ENCODE measurements around the gene KLHL29.

Gene KLHL29

DNA sequence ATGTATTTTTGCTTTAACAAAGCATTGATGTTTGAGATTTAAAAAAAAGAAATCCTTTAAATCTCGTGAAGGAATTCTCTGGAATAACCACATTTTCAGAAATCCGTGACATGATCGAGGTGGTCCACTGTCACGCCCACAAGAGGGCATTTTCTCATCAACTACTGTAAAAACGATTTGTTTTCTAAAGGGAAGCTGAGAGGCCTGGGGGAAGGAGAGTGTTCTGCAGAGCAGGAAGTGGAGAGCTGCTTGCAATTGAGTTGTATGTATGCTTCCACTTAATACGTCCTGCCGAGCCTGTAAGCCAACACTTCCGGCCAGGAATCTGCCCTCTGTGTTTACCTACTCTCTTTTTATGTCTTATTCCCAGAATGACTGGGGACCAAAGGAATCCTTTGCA lies 19.4 kb downstream of the KLHL29 start:
- no peak overlapping the region for H3K27ac ChIP-seq (replicated peaks; ENCODE audit: low read length)

DNA sequence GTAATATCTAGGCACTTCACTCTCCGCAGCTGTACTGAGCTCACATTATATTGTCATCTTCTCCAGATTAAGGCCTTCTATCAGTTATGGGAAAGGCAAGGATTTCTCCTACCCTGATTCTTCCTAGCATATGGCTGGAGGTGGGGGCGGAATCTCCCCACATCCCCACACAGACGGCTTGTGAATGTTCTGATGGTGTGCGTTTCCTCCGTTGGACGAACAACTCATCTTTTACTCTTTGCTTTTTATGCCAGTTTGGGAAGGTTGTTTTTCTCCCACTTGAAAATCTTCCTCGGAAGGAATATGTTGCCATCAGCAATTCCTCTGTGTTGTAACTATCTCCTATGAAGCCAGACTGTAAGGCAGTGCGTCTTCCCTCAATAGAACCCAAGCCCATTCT lies 24.3 kb downstream of the KLHL29 start:
- no peak overlapping the region for H4K8ac ChIP-seq (ENCODE audit: low read depth, low read length)
- no peak overlapping the region for H3K4ac ChIP-seq (ENCODE audit: low read length)
- H3K4me3 ChIP-seq (ENCODE audit: low read length in 2 of 2) = no peak overlapping the region
- H2AFZ ChIP-seq (ENCODE audit: low read length) = no peak overlapping the region
- no peak overlapping the region for H2BK5ac ChIP-seq (ENCODE audit: low read length)
- peaks cover 2% of the 10 kb centered on the region for H3K79me1 ChIP-seq (ENCODE audit: low read depth, low read length)
- H3K36me3 ChIP-seq (replicated peaks in 1 of 2; ENCODE audit: control insufficient read depth in 2 of 2, insufficient read depth in 2 of 2, low read length in 2 of 2) = no peaks in the 10 kb centered on the region
- H3K27me3 ChIP-seq (ENCODE audit: control insufficient read depth in 3 of 3, insufficient read depth in 3 of 3, low read depth in 1 of 3, low read length in 3 of 3) = no peaks in the 10 kb centered on the region
- H3K18ac ChIP-seq (ENCODE audit: low read length) = no peak overlapping the region
- no CpG with 5 or more reads among the region's 8 CpGs for WGBS, 2 donors (ENCODE audit: extremely low coverage in 2 of 2, insufficient read length in 2 of 2, insufficient replicate concordance in 1 of 2)
- H2BK120ac ChIP-seq (ENCODE audit: low read depth, low read length) = no peak overlapping the region
- no peak overlapping the region for H2BK15ac ChIP-seq (ENCODE audit: low read length)
- no peak overlapping the region for H2AK5ac ChIP-seq (ENCODE audit: low read depth, low read length)
- DNase-seq (ENCODE audit: low spot score) = no peak
- no peak overlapping the region for H3K14ac ChIP-seq (ENCODE audit: low read length)
- H3K9me3 ChIP-seq (replicated peaks in 1 of 2; ENCODE audit: control insufficient read depth in 2 of 2, insufficient read depth in 1 of 2, low read depth in 1 of 2, low read length in 2 of 2) = no peaks in the 10 kb centered on the region
- no peak overlapping the region for H3K23ac ChIP-seq (ENCODE audit: low read depth, low read length, poor library complexity)
- H3K27ac ChIP-seq (replicated peaks; ENCODE audit: low read length) = no peak overlapping the region
- H3K9ac ChIP-seq (ENCODE audit: low read depth, low read length, poor library complexity) = no peak overlapping the region
- no peak overlapping the region for H2BK12ac ChIP-seq (ENCODE audit: low read length)
- H4K91ac ChIP-seq (ENCODE audit: low read depth, low read length, poor library complexity) = no peak overlapping the region
- H3K4me1 ChIP-seq (ENCODE audit: control insufficient read depth in 2 of 2, insufficient read depth in 1 of 2, low read depth in 1 of 2, low read length in 2 of 2) = peaks cover 0 to 3% of the 10 kb centered on the region in 2 donors
- H3K4me2 ChIP-seq (ENCODE audit: insufficient read depth, low read length, poor library complexity, severe bottlenecking) = no peak overlapping the region

More for the DNA sequence above, 19.4 kb downstream of the KLHL29 start:
- H3K4ac ChIP-seq (ENCODE audit: low read length) = no peak overlapping the region
- no peak overlapping the region for H4K91ac ChIP-seq (ENCODE audit: low read depth, low read length, poor library complexity)
- no peak overlapping the region for H2BK120ac ChIP-seq (ENCODE audit: low read depth, low read length)
- no peak overlapping the region for H3K4me2 ChIP-seq (ENCODE audit: insufficient read depth, low read length, poor library complexity, severe bottlenecking)
- H2BK5ac ChIP-seq (ENCODE audit: low read length) = no peak overlapping the region
- H4K8ac ChIP-seq (ENCODE audit: low read depth, low read length) = no peak overlapping the region
- H3K4me3 ChIP-seq (ENCODE audit: low read length in 2 of 2) = no peak overlapping the region
- no peaks in the 10 kb centered on the region for H3K9me3 ChIP-seq (replicated peaks in 1 of 2; ENCODE audit: control insufficient read depth in 2 of 2, insufficient read depth in 1 of 2, low read depth in 1 of 2, low read length in 2 of 2)
- no peak overlapping the region for H3K23ac ChIP-seq (ENCODE audit: low read depth, low read length, poor library complexity)
- no peak for DNase-seq (ENCODE audit: low spot score)
- no CpG with 5 or more reads among the region's 8 CpGs for WGBS, 2 donors (ENCODE audit: extremely low coverage in 2 of 2, insufficient read length in 2 of 2, insufficient replicate concordance in 1 of 2)
- H2BK12ac ChIP-seq (ENCODE audit: low read length) = no peak overlapping the region
- no peaks in the 10 kb centered on the region for H3K36me3 ChIP-seq (replicated peaks in 1 of 2; ENCODE audit: control insufficient read depth in 2 of 2, insufficient read depth in 2 of 2, low read length in 2 of 2)
- peak overlapping the region; percentile 80 for H2AFZ ChIP-seq (ENCODE audit: low read length)
- H3K9ac ChIP-seq (ENCODE audit: low read depth, low read length, poor library complexity) = no peak overlapping the region
- H3K27me3 ChIP-seq (ENCODE audit: control insufficient read depth in 3 of 3, insufficient read depth in 3 of 3, low read depth in 1 of 3, low read length in 3 of 3) = no peaks in the 10 kb centered on the region
- no peak overlapping the region for H3K18ac ChIP-seq (ENCODE audit: low read length)
- H2AK5ac ChIP-seq (ENCODE audit: low read depth, low read length) = no peak overlapping the region
- H3K14ac ChIP-seq (ENCODE audit: low read length) = no peak overlapping the region
- no peak overlapping the region for H2BK15ac ChIP-seq (ENCODE audit: low read length)
- H3K4me1 ChIP-seq (ENCODE audit: control insufficient read depth in 2 of 2, insufficient read depth in 1 of 2, low read depth in 1 of 2, low read length in 2 of 2) = peaks cover 0 to 10% of the 10 kb centered on the region in 2 donors
- no peaks in the 10 kb centered on the region for H3K79me1 ChIP-seq (ENCODE audit: low read depth, low read length)

DNA sequence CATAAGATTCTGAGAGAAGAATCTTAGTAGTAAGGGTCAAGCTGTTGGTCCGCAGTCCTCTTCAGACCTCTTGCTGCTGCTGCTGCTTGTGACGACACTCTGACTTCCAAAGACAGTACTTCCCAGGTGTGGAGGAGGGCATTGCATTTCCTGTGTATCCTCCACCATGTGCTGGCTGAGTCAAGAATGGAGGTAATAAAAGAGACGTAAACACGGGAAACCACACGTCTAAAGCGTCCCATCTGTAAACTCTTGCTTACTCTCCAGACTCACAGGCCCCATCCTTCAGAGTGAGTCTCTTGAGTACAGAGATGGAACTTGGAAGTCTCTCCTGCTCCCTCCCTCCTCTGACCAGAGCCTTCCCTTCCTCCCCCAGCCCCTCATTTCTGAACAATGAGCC lies 25.6 kb downstream of the KLHL29 start:
- no peak overlapping the region for H2BK12ac ChIP-seq (ENCODE audit: low read length)
- H3K4me1 ChIP-seq (ENCODE audit: control insufficient read depth in 2 of 2, insufficient read depth in 1 of 2, low read depth in 1 of 2, low read length in 2 of 2) = no peaks in the 10 kb centered on the region
- no peak overlapping the region for H3K4me2 ChIP-seq (ENCODE audit: insufficient read depth, low read length, poor library complexity, severe bottlenecking)
- no peak overlapping the region for H2BK120ac ChIP-seq (ENCODE audit: low read depth, low read length)
- DNase-seq (ENCODE audit: low spot score) = no peak
- H3K9me3 ChIP-seq (replicated peaks in 1 of 2; ENCODE audit: control insufficient read depth in 2 of 2, insufficient read depth in 1 of 2, low read depth in 1 of 2, low read length in 2 of 2) = no peaks in the 10 kb centered on the region
- H3K4ac ChIP-seq (ENCODE audit: low read length) = no peak overlapping the region
- H4K8ac ChIP-seq (ENCODE audit: low read depth, low read length) = no peak overlapping the region
- H3K14ac ChIP-seq (ENCODE audit: low read length) = no peak overlapping the region
- no peak overlapping the region for H4K91ac ChIP-seq (ENCODE audit: low read depth, low read length, poor library complexity)
- no CpG with 5 or more reads among the region's 6 CpGs for WGBS, 2 donors (ENCODE audit: extremely low coverage in 2 of 2, insufficient read length in 2 of 2, insufficient replicate concordance in 1 of 2)
- no peak overlapping the region for H2BK5ac ChIP-seq (ENCODE audit: low read length)
- no peak overlapping the region for H2AFZ ChIP-seq (ENCODE audit: low read length)
- no peak overlapping the region for H3K27ac ChIP-seq (replicated peaks; ENCODE audit: low read length)
- no peak overlapping the region for H3K4me3 ChIP-seq (ENCODE audit: low read length in 2 of 2)
- H2AK5ac ChIP-seq (ENCODE audit: low read depth, low read length) = no peak overlapping the region
- no peak overlapping the region for H3K23ac ChIP-seq (ENCODE audit: low read depth, low read length, poor library complexity)
- H3K36me3 ChIP-seq (replicated peaks in 1 of 2; ENCODE audit: control insufficient read depth in 2 of 2, insufficient read depth in 2 of 2, low read length in 2 of 2) = no peaks in the 10 kb centered on the region
- no peak overlapping the region for H3K9ac ChIP-seq (ENCODE audit: low read depth, low read length, poor library complexity)
- no peaks in the 10 kb centered on the region for H3K27me3 ChIP-seq (ENCODE audit: control insufficient read depth in 3 of 3, insufficient read depth in 3 of 3, low read depth in 1 of 3, low read length in 3 of 3)
- H3K18ac ChIP-seq (ENCODE audit: low read length) = no peak overlapping the region
- H2BK15ac ChIP-seq (ENCODE audit: low read length) = no peak overlapping the region
- H3K79me1 ChIP-seq (ENCODE audit: low read depth, low read length) = peaks cover 2% of the 10 kb centered on the region

DNA sequence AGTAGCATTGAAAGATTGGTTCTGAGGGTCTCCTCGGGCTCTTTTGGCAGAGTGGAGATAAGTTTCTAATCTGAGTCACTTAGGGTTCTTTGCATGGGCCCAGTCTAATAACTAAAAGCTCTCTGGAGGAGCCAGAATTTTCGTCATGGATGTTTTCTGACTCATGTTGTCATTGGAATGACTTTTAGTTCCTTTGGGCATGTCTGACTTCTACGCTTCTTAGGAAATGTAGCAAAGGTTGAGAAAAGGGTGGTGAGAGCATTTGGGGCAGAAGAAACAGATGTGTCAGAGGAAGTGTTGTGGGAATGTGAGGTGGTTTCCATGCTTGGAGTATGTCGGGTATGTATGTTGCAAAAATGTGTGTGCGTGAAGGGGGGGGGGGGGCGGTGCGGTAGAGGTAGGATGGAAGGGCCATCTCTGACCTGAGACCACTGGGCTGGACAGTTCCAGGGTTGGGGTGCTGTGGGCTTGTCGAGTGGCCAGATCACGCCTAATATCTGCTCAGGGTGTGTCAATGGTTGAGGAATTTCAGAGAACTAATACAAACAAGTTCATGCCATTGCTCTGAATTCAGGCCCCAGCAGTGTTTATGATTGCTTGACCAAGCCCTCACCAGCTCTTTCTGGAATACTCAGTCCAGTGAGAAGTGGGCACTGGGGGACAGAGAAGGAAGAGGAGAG lies 26.9 kb downstream of the KLHL29 start:
- H3K4ac ChIP-seq (ENCODE audit: low read length) = no peak overlapping the region
- no peak overlapping the region for H4K91ac ChIP-seq (ENCODE audit: low read depth, low read length, poor library complexity)
- no peak overlapping the region for H2BK12ac ChIP-seq (ENCODE audit: low read length)
- H3K4me2 ChIP-seq (ENCODE audit: insufficient read depth, low read length, poor library complexity, severe bottlenecking) = no peak overlapping the region
- H3K14ac ChIP-seq (ENCODE audit: low read length) = no peak overlapping the region
- no peak overlapping the region for H3K23ac ChIP-seq (ENCODE audit: low read depth, low read length, poor library complexity)
- no CpG with 5 or more reads among the region's 9 CpGs for WGBS, 2 donors (ENCODE audit: extremely low coverage in 2 of 2, insufficient read length in 2 of 2, insufficient replicate concordance in 1 of 2)
- H3K36me3 ChIP-seq (replicated peaks in 1 of 2; ENCODE audit: control insufficient read depth in 2 of 2, insufficient read depth in 2 of 2, low read length in 2 of 2) = no peaks in the 10 kb centered on the region
- no peak overlapping the region for H4K8ac ChIP-seq (ENCODE audit: low read depth, low read length)
- H2AK5ac ChIP-seq (ENCODE audit: low read depth, low read length) = no peak overlapping the region
- H3K9me3 ChIP-seq (replicated peaks in 1 of 2; ENCODE audit: control insufficient read depth in 2 of 2, insufficient read depth in 1 of 2, low read depth in 1 of 2, low read length in 2 of 2) = no peaks in the 10 kb centered on the region
- no peak overlapping the region for H2BK120ac ChIP-seq (ENCODE audit: low read depth, low read length)
- no peak overlapping the region for H3K27ac ChIP-seq (replicated peaks; ENCODE audit: low read length)
- H3K4me1 ChIP-seq (ENCODE audit: control insufficient read depth in 2 of 2, insufficient read depth in 1 of 2, low read depth in 1 of 2, low read length in 2 of 2) = no peaks in the 10 kb centered on the region
- H3K18ac ChIP-seq (ENCODE audit: low read length) = no peak overlapping the region
- H3K9ac ChIP-seq (ENCODE audit: low read depth, low read length, poor library complexity) = no peak overlapping the region
- no peak overlapping the region for H2BK5ac ChIP-seq (ENCODE audit: low read length)
- H3K4me3 ChIP-seq (ENCODE audit: low read length in 2 of 2) = no peak overlapping the region
- DNase-seq (ENCODE audit: low spot score) = no peak
- no peak overlapping the region for H2BK15ac ChIP-seq (ENCODE audit: low read length)
- H3K27me3 ChIP-seq (ENCODE audit: control insufficient read depth in 3 of 3, insufficient read depth in 3 of 3, low read depth in 1 of 3, low read length in 3 of 3) = no peaks in the 10 kb centered on the region
- H3K79me1 ChIP-seq (ENCODE audit: low read depth, low read length) = peaks cover 2% of the 10 kb centered on the region
- no peak overlapping the region for H2AFZ ChIP-seq (ENCODE audit: low read length)
